ENCODE results near the gene MB. TPM values are rescaled to one million over a fixed set of nuclear protein-coding genes. Genes with fewer than 3 reads are reported as not detected.

Gene MB
- total RNA-seq, 4 donors from 2014 or later = 2.2 to 23.4 (median 9.6) TPM

GRCh38 chr22:35558719-35559118 is 58.4 kb downstream of the MB start:
- H3K4me3 ChIP-seq (ENCODE audit: low read depth, poor library complexity, severe bottlenecking) = no peak overlapping the region
- no peak for DNase-seq (ENCODE audit: low spot score in 2 of 2)
- 73 to 74% methylated on average over 3 of the region's 3 CpGs for WGBS, 2 donors
- intact Hi-C loops (cut with DNase I; ENCODE audit: low total_unique reads) = no loop called here
- TF ChIP-seq CTCF (IDR thresholded peaks at IDR 0.05) (no peak), POLR2A (IDR thresholded peaks at IDR 0.05) (no peak)

DNA sequence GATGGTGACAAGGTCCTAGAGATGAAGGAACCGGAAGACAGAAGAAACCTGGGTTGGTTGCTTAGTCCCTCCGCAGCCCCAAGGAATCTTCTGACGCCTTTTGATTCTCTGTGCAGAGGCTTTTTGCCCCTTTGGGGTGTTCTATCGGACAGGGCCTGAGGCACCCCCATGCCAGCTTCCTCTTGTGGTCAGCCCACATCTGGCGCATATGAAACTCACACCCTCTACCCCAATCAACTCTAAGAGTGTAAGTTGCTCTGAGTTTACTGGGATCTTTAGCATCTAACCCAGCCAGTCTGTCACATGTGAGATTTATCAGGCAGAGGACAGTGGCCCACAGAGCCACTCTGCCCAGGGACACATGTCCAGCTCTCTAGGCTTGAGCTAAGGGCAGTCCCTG is 59.1 kb downstream of the MB start:
- 86% methylated on average over 5 of the region's 5 CpGs for WGBS, 2 donors
- intact Hi-C loops (cut with DNase I; ENCODE audit: low total_unique reads) = no loop called here

More for the DNA sequence above, 59.1 kb downstream of the MB start:
- DNase-seq (ENCODE audit: low spot score in 2 of 2) = no peak
- no peak overlapping the region for H3K4me3 ChIP-seq (ENCODE audit: low read depth, poor library complexity, severe bottlenecking)
- TF ChIP-seq CTCF (IDR thresholded peaks at IDR 0.05) (no peak), POLR2A (IDR thresholded peaks at IDR 0.05) (no peak)

Other genes starting within 250 kb of the MB start
- 100 to 1,000 TPM in 3 of 4 donors, 10 to 100 TPM in 1; 85.5 to 156 (median 112) TPM for gene HMOX1, start 236.2 kb downstream of the MB start, total RNA-seq
- gene MCM5, start 217.2 kb downstream of the MB start, total RNA-seq = 10 to 100 TPM; 10.1 to 44.3 (median 20.8) TPM
- gene RASD2, start 76.5 kb downstream of the MB start, total RNA-seq = 1 to 10 TPM in 2 of 4 donors, under 1 TPM in 2; 0.27 to 3.2 (median 1.4) TPM
- gene APOL6, start 31.1 kb upstream of the MB start, total RNA-seq = 1 to 10 TPM; 3.0 to 3.9 (median 3.8) TPM
- not detected for gene APOL5, start 100.5 kb upstream of the MB start, total RNA-seq

All from lower leg skin (tissue), 4 donors.